A204.1 (cell line): Measurements from ENCODE around the gene LMF2.
"Not testable (repeated sequence)": the region's sequence is repeated elsewhere in the genome, so short reads cannot be mapped to it uniquely, and the experiment has no call there.

Experiments
- FAIRE-seq: peaks from 2 replicates; lab custom pipeline; 2012; peaks lifted over from hg19 to GRCh38; lab: Jason Lieb, UNC

The LMF2 gene

GRCh38 chr22:50507421-50507990 lies at the start of gene LMF2:
LMF2 (minus strand) TSS chr22:50507702; CDS start chr22:50507675, 27 bp downstream.
- no peak for FAIRE-seq

- no peak for FAIRE-seq
Measured at GRCh38 chr22:50556703-50557102, 49.2 kb upstream of the LMF2 start.

- FAIRE-seq = no peak
Measured at GRCh38 chr22:50553310-50553709, 45.8 kb upstream of the LMF2 start.

- FAIRE-seq = no peak
Measured at GRCh38 chr22:50551160-50551752, 43.8 kb upstream of the LMF2 start.

GRCh38 chr22:50550395-50550794 lies 42.9 kb upstream of the LMF2 start:
- FAIRE-seq = no peak

- no peak for FAIRE-seq
Measured at GRCh38 chr22:50548921-50549790, 41.7 kb upstream of the LMF2 start.

GRCh38 chr22:50548040-50548920 lies 40.8 kb upstream of the LMF2 start:
- no peak for FAIRE-seq

- FAIRE-seq = no peak
Measured at GRCh38 chr22:50547263-50547985, 39.9 kb upstream of the LMF2 start.

GRCh38 chr22:50546326-50547262 lies 39.1 kb upstream of the LMF2 start:
- FAIRE-seq = no peak

GRCh38 chr22:50545522-50546325 lies 38.2 kb upstream of the LMF2 start, which contains the start of gene KLHDC7B:
KLHDC7B (plus strand) TSS chr22:50545899; CDS start chr22:50546244, 345 bp downstream.
- FAIRE-seq = no peak

GRCh38 chr22:50544746-50545253 lies 37.3 kb upstream of the LMF2 start:
- no peak for FAIRE-seq

GRCh38 chr22:50544078-50544745 lies 36.7 kb upstream of the LMF2 start:
- no peak for FAIRE-seq

GRCh38 chr22:50542416-50542927 lies 35.0 kb upstream of the LMF2 start:
- no peak for FAIRE-seq

- FAIRE-seq = not testable (repeated sequence)
Measured at GRCh38 chr22:50541667-50542026, 34.1 kb upstream of the LMF2 start.

GRCh38 chr22:50540381-50540780 lies 32.9 kb upstream of the LMF2 start:
- no peak for FAIRE-seq

GRCh38 chr22:50537765-50538164 lies 30.3 kb upstream of the LMF2 start:
- FAIRE-seq = no peak

- no peak for FAIRE-seq
Measured at GRCh38 chr22:50536226-50536625, 28.7 kb upstream of the LMF2 start.

GRCh38 chr22:50535113-50535512 lies 27.6 kb upstream of the LMF2 start:
- FAIRE-seq = no peak
